Measurements from ENCODE around the gene STKLD1.
"Not testable (repeated sequence)": the region's sequence is repeated elsewhere in the genome, so short reads cannot be mapped to it uniquely, and the experiment has no call there.

STKLD1 gene

DNA sequence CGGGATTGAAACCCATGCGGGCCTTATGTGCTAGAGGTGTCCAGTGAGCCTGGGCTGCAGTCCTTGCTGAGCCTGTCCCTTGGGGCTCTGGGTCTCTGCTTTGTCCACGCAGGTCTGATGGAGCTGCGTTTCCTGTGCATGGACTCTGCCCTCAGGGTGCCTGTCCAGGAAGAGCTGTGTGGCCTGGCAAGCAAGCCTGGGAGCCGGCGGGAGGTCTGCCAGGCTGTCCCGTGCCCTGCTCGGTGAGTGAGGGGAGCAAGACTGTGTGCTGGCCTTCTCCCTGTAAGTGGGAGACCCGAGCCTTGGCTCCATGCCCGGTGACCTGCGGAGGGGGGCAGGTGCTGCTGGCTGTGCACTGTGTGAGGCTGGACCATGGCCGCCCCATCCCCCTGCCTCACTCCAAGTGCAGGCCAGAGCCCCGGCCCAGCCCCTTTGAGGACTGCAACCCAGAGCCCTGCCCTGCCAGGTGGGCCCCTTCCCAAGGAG lies 72.4 kb downstream of the STKLD1 start:
- DNase-seq = no peak

DNA sequence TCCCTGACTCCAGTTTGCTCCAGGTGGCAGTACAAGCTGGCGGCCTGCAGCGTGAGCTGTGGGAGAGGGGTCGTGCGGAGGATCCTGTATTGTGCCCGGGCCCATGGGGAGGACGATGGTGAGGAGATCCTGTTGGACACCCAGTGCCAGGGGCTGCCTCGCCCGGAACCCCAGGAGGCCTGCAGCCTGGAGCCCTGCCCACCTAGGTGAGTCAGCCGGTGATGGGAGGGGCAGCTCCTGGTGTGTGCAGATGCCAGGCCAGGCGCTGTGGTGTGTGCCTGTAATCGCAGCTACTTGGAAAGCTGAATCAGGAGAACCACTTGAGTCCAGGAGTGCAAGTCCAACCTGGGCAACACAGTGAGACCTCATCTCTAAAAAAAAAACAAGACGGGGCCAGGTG lies 73.6 kb downstream of the STKLD1 start:
- no peak for DNase-seq

DNA sequence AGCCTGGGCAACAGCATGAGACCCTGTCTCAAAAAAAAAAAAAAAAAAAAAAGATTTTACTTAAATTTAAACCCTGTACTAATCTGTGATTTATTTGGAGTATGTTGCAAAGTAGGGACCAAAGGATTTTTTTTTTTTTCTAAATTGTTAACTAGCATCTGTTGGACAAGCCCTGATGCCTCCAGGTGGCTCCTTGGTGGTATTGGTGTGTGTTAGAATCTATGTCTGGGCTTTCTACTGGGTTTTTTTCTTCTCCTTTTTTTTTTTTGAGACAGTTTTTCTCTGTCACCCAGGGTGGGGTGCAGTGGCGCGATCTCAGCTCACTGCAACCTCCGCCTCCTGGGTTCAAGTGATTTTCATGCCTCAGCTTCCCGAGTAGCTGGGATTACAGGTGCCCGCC lies 75.7 kb downstream of the STKLD1 start:
- not testable (repeated sequence) for DNase-seq

DNA sequence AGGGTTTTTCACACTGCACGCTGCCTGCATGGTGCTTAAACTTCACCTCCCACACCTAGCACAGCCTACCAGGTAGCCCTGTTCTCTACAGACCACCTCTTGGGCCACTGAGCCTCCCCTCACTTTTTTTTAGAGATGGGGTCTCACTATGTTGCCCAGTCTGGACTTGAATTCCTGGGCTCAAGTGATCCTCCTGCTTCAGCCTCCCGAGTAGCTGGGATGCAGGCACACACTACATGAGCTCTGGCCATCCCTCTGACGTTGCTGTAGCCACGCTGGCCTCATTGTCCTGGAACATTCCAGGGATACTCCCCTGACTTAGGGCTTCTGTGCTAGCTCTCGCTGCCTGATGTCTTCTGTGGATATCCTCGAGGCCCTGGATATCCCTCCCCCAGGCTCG lies 76.4 kb downstream of the STKLD1 start:
- DNase-seq = no peak

DNA sequence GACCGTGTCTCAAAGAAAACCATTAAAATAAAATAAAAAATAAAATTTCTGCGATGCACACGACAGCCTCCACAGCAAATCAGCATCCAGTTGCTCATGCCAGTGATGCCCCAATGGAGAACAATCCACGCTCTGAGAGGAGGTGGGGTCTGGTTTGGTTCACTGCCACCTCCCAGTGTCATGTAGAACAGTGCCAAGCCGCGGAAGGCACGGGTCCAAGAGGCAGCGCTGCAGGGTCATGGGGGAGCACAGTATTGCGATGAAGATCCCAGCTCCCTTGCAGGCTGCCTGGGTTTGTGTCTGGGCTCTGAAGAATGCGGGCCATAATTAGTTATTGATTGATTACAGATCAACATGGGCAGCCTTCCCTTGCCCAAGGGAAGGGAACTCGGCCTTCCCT lies 77.5 kb downstream of the STKLD1 start:
- no peak for DNase-seq

DNA sequence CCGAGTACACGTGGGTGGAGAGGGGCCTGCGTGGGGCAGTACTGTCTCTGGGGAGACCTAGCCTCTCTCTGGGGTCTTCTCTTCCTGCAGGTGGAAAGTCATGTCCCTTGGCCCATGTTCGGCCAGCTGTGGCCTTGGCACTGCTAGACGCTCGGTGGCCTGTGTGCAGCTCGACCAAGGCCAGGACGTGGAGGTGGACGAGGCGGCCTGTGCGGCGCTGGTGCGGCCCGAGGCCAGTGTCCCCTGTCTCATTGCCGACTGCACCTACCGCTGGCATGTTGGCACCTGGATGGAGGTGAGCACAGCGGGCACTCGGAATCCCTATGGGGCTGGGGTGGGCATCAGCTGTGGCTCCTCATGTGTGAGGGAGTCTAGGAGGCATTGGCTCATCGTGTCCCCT lies 78.2 kb downstream of the STKLD1 start:
- no peak for DNase-seq

DNA sequence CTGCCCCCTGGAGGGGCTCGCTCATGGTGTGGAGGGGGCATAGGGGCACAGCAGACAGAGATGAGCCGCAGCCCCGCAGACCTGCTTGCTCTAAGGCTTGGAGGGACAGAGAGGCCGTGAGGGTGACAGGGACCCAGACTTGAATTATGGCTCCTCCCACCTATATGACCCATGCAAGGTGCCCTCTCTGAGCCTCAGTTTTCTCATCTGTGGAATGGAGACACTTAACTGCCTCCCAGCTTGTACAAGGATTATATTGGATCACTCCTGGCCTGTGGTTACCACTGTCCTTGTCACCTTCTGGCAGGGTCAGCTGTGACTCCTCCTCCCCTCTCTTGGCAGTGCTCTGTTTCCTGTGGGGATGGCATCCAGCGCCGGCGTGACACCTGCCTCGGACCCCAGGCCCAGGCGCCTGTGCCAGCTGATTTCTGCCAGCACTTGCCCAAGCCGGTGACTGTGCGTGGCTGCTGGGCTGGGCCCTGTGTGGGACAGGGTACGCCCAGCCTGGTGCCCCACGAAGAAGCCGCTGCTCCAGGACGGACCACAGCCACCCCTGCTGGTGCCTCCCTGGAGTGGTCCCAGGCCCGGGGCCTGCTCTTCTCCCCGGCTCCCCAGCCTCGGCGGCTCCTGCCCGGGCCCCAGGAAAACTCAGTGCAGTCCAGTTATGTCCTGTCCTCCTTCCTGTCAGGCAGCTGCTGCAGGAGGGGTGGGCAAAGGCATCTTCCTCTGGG lies 78.9 kb downstream of the STKLD1 start:
- no peak for DNase-seq

Measured in hippocampal formation (tissue), 2 donors.